Suppressor macrophage treated with lipopolysaccharide for 1 hour (primary cell): ENCODE data around the gene APOBEC3A.
"Not testable (repeated sequence)": the region's sequence is repeated elsewhere in the genome, so short reads cannot be mapped to it uniquely, and the experiment has no call there.

Experiments used
- DNase-seq, 3 donors: peaks; one replicate each; pipeline ENCODE4 v3.0.0-alpha.2; 2020 to 2022

APOBEC3A gene

GRCh38 chr22:38960673-38961072, 3.3 kb downstream of the APOBEC3A start:
- not testable (repeated sequence) for DNase-seq

DNA sequence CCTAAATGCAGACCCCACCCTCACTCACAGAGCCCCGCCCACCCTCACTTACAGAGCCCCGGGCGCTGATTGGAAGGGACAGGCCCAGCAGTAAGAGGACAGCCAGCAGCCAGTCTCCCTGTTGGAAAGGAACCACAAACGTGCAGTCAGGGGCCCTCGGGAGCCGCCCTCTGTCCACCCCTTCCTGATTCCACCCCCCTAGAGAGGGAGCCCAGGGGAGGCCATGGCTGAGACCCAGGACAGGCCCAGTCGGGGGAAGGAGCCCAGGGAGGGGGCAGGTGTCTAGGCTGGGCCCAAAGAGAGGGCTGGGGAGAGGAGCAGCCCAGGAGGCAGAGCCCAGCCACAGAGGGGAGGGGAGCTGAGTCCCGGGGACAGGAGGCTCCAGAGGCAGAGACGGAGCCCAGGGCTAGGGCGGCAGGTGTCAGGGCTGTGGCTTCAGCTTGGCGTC, 5.9 kb downstream of the APOBEC3A start:
- not testable (repeated sequence) for DNase-seq

DNA sequence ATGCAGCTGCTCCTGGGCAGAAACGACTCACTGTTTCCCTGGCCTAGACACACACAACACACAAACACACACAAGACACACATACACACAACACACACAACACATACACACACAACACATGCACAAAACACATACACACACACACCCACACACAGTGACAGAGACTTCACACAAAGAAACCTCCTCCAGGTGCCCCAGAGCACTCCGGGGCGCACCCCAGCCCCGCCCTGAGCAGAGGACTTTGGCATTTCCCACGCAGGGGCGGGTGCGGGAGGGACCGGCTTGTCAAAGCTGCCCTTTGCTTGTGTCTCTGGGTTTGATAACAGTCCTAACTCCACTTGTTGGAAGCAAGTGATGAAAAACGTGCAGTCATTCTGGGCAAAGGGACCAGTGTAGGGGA, 6.5 kb downstream of the APOBEC3A start:
- peak in 1 of 3 donors; percentile 43 for DNase-seq

DNA sequence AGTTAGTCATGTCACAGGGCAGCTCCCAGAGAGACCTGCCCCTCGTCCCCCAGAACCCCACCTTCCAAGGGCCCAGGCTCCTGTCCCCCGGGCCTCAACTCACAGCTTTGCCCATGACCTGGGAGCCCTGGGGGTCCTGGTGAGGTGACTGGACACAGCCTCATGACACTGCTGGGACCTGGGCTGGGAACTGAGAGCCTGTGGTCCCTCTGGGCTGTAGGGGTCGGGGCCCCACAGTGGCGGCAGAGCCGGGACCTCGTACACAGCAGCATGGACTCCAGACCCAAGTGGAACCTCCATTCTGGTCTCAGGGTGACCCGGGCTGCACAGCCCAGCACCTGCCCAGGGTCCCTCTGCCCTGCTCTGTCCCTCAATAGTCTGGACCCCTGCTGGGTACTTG, 6.9 kb downstream of the APOBEC3A start:
- DNase-seq: no peak

- peak; percentile 52 to 61 (median 54) for DNase-seq
Observed at GRCh38 chr22:38964989-38965388, 7.6 kb downstream of the APOBEC3A start.

DNA sequence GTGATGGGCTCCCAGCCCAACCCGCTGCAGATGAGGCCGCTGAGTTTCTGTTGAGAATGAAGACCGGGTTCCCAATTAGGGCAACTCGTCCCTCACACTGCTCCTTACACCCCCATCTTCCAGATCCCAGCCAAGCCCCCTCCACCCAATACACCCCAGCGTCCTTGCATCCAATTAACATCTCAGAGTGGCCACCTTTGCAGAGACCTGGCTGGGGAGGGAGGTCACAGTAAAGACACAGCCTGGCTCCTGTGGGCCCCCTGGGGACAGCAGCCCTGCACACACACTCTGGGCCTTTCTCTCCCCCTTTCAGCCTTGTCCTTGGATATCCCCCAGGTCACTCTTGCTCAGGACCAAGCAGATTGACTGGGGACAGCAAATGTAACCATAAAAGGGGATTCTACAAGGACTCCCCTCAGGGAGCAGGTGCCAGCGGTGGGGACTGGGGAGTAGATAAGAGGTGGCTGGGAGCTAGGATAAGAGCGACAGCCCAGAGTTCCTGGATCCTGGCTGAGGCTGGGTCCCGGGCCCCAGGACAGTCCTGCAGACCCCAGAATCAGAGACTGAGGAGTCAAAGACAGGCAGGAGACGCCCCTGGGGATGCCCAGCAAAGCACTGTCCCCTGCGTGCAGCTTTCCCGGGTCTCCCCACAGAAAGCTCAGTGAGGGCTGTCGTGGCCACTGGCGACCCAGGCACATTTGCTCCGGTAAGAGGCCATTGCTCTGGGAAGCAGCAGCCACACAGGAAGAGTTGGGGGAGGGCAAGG, 8.4 kb downstream of the APOBEC3A start:
- no peak for DNase-seq

- DNase-seq: no peak
Observed at GRCh38 chr22:38966380-38966702, 8.9 kb downstream of the APOBEC3A start.

- DNase-seq: no peak
Observed at GRCh38 chr22:38966942-38967341, 9.5 kb downstream of the APOBEC3A start.

DNA sequence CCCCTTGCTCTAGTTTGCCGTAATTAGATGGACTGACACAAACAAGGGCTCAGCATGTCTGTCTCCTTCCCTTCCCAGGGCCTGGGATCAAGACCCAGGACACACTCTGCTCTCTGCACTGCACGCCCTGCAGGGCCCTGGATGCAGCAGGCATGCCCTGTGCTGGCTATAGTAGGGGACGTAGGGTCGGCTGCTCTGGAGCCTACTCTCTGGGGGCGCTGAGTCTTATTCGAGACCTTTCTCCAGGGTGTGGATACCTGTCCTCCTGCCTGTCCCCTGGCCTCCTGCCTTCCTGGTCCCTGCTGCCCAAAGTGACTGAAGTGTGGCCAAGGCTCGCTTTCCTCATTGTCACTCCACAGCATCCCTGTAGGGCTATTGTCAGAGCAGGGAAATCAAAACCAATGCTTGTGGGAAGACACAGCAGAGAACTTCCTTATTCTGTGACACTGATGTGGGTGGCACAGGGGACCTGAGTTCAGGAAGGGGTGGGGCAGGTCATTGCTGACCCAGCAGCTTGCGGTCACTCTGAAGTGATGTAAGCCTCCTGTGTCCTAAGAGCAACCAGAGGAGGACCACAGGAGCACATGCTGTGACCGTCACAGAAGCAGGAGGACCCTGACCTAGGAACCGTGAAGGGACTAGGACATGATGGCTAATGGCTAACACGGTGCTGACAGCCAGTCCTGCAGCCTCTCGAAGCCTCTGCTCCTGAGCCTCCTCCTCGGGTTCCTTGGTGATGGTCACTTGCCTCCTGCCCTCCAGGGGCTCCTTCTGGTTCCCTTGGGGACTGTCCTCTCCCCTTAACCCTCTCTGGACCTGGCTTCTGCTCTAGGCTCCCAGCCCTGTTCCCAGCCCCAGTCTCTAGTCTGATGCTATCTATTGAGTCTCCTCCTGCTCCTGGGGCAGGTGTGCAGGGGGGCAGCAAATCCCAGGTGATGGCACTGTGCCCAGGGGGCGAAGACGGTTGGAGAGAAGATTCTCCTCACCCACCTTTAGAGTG, 10.3 kb downstream of the APOBEC3A start:
- DNase-seq: peak; percentile 95 to 98 (median 96)

- DNase-seq: no peak
Observed at GRCh38 chr22:38968801-38969200, 11.4 kb downstream of the APOBEC3A start.

GRCh38 chr22:38970551-38970950, 13.1 kb downstream of the APOBEC3A start:
- DNase-seq: peak; percentile 42 to 82 (median 62)

GRCh38 chr22:38971202-38971601, 13.8 kb downstream of the APOBEC3A start:
- no peak for DNase-seq

- peak in 1 of 3 donors; percentile 49 for DNase-seq
Observed at GRCh38 chr22:38971791-38972190, 14.4 kb downstream of the APOBEC3A start.

DNA sequence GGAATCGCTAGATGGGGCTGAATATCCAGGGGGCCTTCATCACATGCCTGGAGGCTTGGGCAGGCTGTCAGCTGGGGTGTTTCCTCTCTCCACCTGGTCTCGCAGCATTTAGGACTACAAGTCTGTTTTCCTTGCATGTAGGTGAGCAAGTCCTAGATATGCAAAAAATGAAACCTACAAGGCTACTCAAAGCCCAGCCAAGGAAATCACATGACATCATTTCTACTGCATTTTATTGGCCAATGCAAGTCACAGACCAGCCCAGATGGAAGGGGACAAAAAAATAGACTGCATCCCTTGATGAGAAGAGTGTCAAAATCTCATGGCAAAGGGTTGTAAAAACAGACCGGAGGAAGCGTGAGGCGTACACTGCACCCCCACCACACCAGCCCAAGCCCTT, 15.1 kb downstream of the APOBEC3A start:
- peak in 1 of 3 donors; percentile 52 for DNase-seq

GRCh38 chr22:38973289-38974169, 16.1 kb downstream of the APOBEC3A start:
- peak; percentile 67 to 74 (median 73) for DNase-seq

DNA sequence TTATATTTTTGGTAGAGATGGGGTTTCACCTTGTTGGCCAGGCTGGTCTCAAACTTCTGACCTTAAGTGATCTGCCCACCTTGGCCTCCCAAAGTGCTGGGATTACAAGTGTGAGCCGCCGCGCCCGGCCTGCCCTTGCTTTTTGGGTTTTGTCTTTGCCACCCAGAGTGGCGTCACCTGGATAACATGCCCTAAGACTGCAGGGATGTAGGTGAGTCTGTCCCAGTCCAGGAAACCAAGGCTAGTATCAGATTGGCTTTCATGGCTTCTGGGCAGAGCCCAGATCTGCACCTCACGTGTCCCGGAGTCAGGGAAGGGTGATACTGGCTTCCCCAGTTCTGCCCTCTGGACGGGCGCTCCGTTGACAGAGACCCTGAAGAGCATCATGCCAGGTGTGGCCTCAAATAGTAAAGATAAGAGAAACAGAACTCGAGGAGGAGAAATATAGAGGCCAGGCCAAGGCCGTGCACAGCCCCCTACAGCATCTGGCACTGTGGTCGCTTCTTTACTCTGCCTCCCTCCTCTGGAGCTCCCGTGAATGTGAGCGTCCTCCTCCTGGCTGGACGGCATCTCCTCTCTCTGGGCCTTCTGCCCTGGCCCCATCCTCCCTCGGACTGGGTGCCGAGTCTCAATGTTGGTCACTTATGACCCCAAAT, 16.9 kb downstream of the APOBEC3A start:
- DNase-seq: peak in 1 of 3 donors; percentile 8

DNA sequence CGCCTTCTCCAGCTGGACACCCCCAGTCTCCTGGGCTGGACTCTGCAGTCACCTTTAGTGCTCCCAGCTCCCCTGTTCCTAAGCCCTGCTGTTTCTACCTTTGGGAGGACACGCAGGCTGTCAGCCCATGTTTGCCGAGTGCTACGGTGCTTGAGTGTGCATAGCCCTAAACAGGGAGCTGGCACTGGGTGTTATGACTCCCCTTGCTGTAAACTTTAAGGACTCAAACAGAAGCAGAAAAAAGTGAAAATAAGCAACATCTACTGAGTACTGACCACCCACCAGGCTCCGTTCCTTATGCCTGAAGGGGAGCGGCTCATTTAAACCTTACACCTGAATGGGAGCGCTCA, 17.4 kb downstream of the APOBEC3A start:
- no peak for DNase-seq

DNA sequence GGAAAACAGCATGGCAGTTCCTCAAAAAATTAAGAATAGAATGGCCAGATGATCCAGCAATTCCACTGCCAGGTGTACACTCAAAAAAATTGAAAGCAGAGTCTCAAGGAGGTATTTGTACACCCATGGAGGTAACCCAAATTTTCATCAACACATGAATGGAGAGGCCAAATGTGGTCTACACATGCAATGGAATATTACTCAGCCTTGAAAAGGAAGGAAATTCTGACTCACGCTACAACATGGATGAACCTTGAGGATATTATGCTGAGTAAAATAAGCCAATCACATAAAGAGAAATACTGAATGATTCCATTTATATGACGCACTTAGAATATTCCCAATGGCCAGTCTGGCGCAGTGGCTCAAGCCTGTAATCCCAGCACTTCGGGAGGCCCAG, 19.9 kb downstream of the APOBEC3A start:
- peak in 1 of 3 donors; percentile 35 for DNase-seq

- DNase-seq: peak in 1 of 3 donors; percentile 12
Observed at GRCh38 chr22:38980587-38980986, 23.2 kb downstream of the APOBEC3A start.

DNA sequence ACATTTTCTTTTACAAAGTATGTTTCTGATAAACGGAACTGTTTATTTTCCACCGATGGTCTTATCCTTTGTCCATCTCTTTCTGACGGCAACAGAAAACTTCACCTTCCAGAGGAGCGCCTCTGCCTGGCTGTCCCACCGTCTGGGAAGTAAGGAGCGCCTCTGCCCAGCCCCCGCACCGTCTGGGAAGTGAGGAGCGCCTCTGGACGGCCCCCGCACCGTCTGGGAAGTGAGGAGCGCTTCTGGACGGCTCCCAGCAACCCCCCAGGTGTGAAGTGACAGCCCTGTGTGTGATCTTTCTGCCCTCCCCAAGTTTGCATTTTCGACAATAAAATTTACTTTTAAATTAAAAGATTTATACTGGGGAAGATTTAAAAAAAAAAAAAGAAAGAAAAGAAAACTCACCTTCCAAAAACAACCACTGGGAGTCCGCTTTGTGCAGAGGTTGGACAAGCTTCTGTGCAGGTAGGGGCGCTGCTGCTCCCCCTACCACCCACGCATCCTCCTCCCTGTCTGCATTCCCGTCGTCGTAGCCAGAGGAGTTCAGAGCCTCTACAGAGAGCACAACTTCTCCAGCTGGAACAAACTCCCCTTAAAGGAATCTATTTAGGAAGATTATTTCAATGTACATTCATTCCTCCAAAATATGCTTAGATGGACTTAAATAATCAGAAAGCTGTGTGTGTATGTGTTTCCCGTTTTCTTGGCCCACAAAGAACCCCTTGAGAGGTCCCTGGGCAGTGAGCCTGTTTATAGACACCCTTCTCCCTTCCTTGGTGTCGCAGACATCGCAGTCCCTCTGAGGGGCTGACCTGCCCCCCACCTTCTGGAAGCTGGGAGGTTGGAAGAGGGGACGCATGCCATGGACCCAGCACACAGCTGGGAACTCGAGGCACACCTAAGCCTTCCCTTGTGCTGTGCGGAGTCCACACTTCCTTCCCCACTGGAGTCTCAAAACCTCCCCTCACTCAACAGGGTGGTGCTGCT, 23.9 kb downstream of the APOBEC3A start:
- DNase-seq: no peak
